Activated CD4-positive, alpha-beta T cell treated with anti-CD3 and anti-CD28 coated beads, Interleukin-10, Interleukin-2, amounts not matched to agents 100 ng/mL and 50 ng/mL, durations not matched to agents 16 hours and 8 hours (primary cell): Measurements from ENCODE around the gene NRGN.

ENCODE experiments used
- DNase-seq: peaks from one replicate; pipeline ENCODE4 v3.0.0-alpha.2; 2020

The NRGN gene

DNA sequence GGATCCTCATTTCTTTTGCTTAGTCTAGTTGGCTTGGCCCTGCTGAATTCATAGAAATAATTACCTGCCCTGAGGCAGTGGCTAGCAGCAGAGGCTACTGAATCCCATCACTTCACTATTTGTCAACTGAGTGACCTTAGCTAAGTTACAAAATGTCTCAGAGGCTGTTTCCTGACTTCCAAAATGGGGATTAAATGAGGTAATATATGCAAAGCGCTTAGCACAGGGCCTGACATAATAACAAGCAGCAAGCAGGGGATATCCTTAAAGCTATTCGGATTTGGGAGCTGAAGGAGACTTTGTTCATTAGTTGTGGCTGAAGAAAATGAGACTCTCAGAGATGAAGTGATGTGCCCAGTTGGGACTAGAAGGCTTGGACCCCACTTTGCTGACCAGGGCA lies 2.8 kb downstream of the NRGN start:
- no peak for DNase-seq

DNA sequence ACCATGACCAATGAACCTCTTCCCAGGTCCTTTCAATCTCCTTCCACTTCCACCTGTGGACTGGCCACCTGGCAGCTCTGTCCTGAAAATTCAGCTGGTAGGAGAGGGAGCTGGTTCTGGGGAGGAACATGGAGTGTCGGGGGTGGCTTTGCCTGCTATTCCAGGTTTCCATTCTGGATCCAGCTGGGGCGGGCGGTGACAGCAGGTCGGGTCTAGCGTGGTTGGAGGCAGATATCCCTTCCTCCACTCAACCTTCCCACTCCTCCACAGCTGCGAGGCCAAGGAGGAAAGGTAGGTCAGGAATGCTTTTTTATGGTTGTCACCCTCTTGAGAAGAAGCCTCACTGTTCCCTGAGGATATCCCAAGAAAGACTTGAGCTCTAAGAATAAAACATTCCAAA lies 3.3 kb downstream of the NRGN start:
- DNase-seq, result no peak

DNA sequence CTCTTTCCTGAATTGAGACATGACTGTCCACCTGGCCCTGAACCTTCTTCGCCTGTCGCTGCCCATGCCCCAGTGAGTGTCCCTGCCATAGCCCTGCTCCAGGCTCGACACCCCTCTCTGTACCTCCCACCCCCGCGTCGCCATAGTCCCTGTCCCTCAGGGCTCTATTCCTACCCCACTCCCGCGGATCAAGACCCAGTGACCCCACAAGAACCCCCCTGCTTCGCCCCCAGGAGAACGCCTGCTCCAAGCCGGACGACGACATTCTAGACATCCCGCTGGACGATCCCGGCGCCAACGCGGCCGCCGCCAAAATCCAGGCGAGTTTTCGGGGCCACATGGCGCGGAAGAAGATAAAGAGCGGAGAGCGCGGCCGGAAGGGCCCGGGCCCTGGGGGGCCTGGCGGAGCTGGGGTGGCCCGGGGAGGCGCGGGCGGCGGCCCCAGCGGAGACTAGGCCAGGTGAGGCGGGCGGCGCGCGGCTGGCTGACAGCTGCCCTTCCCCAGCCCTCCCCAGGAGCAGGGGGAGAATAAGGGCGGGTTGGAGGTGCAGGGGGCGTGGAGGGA lies 5.6 kb downstream of the NRGN start:
- no peak for DNase-seq

DNA sequence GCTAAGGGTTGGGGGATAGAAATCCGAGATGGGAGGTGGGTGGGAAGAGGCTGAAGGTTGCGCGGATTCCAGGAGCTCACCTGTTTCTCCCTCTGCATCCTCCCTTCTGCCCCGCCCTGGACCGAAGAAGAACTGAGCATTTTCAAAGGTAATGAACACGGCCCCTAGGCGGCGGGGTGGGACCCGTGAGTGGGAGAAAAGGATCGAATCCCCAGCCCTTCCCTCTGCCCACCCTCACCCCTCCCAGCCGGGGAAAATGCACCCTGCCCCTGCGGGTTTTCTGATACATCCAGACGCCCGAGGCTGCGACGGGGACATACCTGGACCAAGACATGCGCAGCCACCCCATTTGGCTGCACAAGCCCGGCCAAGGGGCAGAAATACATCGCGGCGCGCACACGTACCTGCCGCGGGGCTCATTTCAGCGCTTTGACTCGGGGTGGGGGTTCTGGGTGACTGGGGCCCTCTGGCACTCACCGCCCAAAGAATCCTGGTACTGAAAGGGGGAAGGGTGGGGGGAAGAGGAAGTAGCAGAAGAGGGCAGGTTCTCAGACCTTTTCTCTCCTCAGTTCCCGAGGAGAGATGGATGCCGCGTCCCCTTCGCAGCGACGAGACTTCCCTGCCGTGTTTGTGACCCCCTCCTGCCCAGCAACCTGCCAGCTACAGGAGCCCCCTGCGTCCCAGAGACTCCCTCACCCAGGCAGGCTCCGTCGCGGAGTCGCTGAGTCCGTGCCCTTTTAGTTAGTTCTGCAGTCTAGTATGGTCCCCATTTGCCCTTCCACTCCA lies 6.3 kb downstream of the NRGN start:
- DNase-seq, result peak; percentile 42

DNA sequence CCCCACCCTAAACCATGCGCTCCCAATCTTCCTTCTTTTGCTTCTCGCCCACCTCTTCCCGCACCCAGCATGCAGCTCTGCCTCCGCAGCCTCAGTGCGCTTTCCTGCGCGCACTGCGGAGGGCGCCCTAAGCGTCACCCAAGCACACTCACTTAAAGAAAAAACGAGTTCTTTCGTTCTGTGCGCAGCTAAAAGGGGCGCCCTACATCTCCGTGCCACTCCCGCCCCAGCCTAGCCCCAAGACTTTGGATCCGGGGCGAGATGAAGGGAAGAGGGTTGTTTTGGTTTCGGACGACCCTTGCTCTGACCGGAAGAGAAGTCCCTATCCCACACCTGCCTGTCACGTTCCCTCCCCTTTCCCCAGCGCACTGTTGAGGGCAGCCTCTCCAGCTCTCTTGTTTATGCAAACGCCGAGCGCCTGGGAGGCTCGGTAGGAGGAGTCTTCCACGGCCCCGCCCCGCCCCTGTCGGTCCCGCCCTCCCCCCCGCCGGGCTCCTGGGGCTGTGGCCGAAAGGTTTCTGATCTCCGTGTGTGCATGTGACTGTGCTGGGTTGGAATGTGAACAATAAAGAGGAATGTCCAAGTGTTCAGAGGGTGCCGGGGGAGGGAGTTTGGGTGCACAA lies 7.0 kb downstream of the NRGN start:
- DNase-seq, result peak; percentile 84

DNA sequence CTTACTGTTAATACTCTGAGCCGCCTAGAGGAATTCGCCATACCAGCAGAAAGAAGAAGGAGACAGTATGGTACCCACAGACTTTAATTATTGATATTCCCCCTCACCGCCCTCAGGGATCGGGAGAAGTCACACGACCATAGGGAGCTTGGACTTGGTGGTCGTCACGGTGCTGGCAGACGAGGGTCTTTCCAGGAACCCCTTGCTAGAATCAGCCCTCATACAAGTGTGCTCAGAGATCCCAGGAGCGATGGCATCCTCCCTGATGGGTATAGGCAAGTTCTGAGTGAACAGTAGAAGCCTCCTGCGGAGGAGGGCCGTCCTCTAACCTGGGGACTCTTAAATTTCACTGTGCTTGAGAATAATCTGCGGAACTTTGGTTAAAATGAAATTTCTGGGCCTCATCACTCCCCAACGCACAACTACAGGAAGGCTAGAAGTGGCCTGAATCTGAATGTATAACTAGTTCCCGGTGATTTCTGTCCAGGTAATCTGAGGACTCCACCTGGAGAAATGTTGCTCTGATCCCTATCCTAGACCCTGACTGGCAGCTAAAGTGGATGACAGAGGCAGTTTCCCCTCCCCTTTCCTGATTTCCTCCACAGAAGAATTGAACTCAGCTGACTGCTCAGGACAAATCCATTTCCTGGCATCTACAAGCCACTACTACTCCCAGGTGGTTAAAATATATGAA lies 7.8 kb downstream of the NRGN start:
- DNase-seq, result no peak

DNA sequence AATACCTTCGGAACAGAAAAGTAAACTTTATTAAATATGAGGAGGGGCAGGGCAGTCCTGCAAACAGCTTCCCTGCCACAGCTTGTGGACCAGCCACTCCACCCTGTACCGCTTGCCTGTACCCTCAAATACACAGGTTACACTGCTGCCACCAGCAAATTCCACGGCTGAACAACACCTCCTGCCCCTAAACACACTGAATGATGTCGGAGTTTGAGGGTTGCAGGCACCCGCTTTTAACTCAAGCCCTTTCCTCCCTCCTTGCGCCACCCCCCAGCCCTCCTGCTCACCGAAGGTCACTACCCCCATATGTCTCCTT lies 8.3 kb downstream of the NRGN start:
- DNase-seq, result no peak

DNA sequence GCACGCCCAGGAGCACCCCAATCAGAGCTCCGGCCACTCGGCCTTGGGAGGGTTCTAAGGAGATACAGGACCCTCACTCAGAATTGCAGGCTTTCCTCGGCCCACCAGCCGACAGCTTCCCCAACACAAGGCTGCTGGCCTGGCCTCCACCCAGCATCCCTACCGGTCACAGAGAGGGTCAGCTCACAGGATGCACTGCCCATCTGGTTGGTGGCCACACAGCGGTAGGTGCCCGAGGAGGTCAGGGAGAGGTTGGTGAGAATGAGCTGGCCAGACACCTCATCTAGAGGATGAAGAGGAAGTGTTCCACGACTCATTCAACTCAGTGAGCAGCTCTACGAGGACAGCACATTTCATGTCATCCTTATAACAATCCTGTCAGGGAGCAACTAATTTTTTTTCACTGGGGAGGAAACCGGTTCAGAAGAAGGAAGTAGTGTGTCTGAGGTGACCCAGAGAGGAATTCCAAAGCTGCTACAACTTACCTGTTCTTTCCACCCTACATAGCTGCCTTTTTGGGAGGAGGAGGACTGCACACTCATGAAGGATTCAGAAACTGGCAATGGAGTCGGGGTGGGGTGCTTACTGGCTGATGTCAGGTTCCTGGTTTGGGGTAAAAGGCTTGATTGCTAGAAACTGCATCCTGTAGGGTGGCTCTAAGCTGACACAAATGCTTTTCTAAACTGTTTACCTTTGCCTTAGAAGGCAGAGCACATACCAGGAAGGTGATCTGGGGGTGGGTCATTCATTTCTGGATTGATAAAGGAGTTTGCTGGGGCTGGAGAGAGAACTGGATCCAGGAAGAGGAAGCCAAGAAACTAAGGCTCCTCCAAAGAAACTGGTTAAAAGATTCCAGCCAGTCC lies 9.0 kb downstream of the NRGN start:
- no peak for DNase-seq

DNA sequence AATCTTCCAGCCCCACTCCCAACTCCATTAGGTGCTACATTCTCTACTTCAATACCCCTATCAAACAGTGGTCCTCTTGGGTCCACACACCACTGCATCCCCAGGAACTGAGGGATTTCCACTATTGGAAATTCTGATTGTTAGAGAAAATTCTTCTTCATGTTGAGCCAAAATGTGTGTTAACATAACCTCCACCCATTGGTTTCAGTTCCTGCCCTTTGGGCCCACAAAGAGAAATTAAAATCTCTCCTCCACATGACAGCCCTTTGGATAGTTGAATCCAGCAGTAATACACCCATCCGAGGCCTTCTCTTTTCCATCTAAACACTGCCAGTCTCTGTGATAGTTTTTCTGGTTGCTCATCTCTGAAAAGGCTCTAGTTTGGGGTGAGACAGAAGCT lies 10.2 kb downstream of the NRGN start:
- DNase-seq, result no peak

DNA sequence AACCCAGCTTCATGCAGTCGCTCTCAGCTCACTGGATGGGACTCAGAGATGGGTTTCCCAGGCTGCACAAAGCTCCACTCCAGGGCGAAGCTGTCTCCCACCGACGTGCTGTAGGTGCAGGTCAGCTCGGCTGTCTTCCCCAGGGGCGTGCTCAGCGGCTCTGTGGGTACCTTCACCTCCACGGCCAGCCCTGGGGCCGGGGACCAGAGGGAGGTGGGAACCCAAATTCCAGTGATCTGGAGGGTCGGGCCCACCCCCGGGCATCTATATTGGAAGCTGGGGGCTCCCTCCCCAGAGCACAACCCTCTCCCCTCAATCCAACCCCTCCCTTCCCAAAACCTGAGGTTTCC lies 11.6 kb downstream of the NRGN start:
- no peak for DNase-seq

DNA sequence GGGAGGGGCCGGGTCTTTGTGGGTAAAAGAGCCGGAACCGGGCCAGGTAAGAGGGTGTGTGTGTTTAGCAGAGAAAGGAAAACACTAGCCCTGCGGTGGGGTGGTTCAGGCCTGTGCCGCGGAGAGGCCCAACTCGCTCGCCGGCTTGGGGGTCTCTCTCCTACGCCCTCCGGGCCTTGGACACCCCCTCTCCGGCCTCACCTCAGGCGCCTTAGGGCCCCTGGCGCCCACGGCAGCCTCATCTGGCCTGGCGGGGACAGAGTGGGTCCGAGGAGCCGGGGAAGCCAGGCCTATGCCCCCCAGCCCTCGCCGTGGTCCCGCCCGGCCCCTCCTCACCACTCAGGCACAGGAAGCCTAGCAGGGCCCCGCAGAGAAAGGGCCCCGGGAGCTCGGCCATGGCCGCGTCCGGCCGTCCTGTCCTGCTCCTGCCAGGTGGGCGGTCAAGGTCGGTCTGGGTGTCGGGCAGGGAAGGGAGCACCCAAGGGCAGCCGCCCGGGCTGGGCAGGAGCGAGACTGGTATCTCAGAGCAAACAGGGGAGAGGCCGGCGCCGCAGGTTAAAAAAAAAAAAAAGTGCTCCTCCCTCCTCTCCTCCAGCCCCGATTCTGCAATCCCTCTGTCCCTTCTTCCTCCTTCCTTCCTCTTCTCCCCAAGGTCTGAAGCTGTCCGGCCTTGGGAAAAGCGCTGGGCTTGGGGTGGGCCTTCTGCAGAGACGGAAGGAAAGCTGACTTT lies 12.2 kb downstream of the NRGN start, which contains the start of gene VSIG2:
Gene VSIG2 (minus strand): TSS at position 515 of the 730 bp plus-strand sequence. CDS start 118 bp downstream, at position 397.
- DNase-seq, result no peak

DNA sequence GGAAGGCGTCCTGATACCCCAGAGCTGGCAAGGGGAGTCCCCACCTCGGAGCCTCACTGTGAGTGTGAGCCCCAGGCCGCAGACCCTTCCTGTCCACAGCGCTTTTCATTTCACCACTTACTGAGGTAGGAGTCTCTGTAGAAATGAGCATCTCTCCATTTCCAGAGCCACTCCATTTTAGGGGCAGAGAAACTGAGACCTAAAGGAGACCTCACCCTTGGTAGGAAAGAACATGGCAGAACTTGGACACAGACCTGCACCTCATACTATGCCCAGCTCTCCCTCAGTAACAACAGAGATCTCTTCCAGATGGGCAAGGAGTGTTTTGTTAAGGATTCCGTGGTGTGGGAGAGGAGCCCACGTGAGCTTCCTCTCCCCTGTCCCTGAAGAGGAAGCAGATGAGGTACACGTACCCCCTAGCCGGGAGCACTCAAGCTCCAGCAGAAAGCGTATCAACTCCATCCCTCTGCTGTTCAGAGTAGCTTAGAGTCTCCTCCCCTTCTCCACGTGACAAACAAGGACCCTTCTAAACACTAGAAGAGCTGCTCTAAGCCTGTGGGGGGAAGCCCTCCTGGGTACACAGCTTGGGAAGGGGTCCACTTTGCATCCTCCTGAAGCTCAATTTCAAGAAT lies 12.8 kb downstream of the NRGN start:
- no peak for DNase-seq

DNA sequence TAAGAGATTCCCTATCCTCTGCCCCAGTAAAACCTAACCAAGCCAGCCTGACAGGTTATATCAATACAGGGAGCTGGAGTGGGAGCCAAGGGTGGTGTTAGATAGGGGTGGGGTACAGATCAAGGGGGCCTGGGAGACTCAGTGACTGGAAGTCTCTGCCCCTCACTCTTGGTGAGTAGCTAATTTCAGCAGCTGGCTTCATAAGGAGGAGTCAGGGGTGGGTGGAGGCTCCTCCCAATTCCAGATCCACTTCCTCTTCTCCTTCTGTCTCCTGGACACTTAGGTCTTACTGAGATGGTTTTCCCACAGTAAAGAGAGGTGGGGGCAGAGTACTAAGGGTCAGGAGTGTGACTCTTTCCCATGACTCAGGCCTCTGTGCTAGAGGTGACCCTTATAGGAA lies 13.5 kb downstream of the NRGN start:
- DNase-seq, result no peak

DNA sequence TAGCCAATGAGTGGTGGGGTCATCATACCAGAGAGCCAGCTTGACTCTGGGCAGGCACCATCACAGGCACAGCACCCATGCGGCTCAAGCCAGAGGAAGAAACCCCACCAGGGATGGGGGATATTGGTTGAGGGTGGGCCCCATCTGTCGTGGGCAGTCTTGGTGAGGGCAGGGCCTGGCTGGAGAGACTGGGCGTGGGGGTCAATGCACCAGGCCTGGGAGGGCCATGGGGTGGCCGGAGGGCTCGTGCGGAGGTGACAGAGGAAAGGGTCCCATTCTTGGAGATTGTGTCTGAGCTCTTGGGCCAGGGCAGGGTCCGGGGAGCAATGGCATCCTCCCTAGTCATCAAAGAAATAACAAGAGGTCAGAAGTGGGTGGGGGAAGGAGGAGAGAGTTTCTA lies 13.9 kb downstream of the NRGN start:
- DNase-seq, result no peak

DNA sequence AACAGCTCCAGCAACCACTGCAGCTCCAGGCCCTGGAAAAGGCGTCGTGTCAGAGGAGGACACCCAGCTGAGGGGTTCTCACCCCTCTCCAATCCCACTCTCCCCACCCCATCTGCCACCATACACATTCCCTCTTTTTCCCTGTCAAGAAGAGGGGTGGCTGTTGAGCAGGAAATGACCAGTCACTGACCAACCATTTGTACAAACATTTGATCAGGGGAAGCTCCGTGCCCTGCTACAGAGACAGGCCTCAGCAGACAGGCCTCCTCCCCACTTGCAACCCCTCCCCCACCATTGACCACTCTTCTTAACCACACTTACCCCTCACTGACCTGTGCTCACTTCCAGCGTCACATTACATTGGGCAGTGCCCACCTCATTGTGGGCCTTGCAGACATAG lies 14.6 kb downstream of the NRGN start:
- DNase-seq, result no peak

DNA sequence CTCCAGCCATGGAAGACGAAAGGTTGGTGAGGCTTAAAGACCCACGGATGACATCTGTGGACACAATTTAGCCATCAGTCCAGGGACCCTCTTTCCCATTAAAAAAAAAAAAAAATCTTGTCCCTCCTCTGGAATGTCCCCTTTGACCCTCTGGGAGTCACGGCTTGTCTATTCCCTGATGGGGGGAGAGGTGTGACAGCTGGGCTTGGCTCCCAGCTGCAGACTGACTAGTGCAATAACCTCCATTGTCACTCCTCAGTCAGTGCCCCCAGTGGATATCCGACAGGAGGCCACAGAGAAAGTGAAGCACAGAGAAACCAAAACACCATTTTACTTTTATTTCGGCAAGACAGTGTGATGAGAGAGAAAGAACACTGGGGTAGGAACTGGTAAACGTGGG lies 15.0 kb downstream of the NRGN start:
- no peak for DNase-seq

DNA sequence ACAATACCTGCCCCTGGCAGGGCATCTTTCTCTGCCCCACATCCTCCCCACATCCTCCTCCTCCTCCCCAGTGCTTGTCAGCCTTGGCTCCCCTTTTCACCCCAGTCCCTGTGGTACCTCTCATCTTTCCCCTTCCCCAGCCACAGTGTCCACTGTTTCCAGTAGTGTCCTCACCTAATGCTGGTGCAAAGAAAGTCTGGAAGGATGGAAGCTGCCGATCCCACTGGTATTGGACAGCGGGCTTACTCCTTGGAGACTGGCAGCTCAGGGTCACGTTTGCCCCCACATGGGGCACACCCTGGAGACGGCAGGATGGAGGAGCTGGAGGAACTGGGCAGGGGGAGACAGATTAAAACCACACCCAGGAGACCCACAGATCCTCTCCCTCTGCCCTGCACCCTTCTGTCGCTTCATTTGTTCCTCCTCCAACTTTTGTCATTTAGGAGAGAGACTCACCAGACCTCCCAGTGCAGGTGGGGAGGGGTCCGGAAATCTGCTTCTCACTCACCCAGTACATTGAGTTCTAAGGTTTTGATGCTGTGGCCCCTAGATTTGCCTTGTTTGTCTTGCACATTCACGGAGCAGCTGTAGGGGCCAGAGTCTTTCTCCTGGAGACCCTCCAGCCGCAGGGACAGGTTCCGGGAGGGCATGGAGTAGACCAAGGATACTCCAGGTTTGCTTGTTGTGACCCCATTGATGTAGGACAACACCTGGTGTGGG lies 16.5 kb downstream of the NRGN start:
- no peak for DNase-seq

DNA sequence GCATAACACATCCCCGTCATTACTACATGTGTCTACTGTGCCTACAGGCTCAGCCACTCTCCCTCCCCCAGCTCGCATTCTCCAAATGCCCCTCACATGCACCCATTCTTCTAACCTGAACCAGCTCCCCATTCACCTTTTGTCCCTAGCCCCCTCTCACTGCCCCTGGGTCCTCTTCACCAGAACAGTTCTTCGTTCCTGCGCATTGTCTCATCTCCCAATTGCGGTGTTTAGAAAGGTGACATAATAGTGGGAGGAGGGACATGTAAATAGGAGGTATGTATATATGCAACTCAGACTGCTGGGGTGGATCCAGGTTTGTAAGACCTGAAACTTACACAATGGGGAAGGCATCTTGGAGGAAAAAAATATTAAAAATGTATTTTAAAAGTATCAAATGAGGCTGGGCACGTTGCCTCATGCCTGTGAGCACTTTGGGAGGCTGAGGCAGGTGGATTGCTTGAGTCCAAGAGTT lies 17.0 kb downstream of the NRGN start:
- no peak for DNase-seq

DNA sequence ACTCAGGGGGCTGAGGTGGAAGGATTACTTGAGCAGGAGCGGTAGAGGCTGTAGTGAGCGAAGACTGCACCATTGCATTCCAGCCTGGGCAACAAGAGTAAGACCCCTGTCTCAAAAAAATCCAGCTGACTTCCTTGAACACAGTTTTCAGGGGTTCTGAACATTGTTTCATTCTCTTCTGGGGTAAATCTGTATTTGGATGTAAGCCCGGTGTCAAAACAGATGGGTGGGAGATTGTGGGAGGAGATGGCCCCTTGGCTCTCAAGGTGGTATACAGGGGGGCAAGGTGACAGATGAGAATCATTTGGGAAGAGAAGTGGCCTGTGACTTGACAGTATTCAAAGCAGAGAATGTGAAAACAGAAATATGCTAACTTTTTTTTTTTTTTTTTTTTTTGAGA lies 17.6 kb downstream of the NRGN start:
- no peak for DNase-seq

DNA sequence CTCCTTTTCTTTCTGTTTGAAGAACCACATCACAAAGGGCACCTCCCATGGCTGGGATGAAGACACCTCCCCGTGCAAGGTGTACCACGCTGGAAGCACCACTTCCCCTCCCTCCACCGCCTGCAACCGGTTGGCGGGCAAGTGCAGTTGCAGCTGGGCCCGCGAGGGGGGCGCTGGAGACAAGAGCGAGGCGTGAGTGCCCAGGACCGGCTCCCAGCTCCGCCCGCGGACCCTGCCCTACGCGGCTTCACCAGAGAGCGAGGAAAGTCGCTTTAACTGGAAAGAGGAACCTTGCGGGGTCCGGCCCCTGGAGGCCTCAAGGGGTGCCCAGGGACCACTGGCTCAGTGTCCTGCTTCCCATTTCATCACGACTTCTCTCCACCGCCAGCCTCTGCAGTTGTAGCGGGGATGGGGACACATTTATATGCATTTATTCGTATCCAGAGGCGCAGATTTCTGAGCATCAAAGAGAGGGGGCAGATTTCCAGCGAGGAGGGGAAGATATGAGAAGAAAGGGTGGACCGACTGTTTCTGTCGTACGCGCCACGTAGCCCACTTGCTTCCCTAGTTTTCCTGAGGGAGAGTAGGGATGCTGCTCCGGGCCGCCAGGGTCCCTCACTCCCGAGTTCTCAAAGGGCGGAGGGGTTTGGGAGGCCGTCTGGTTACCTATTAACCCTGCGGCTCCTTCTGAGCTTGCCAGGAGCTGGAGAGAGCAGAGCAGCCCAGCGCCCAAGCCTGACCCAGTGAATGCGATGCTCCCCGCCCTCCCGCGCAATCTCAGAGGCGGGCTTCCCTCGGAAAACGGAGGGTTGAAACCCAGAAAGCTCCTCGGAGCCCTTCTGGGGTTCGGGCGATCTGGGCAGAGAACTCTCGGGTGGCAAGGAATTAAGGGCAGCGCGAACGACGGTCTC lies 18.9 kb downstream of the NRGN start:
- peak; percentile 74 for DNase-seq
